H9 (cell line): Measurements from ENCODE around the gene FNDC8. TPM values are rescaled to one million over a fixed set of nuclear protein-coding genes. Genes with fewer than 3 reads are reported as not detected.

Source experiments
- DNase-seq: peaks from one replicate; pipeline ENCODE4 v3.0.0-alpha.2; 2017
- H2AFZ ChIP-seq: one replicate; pipeline ENCODE4 v1.6.1; 2013; ENCODE audit warnings: mild to moderate bottlenecking, low read length, control low read depth, moderate library complexity
- H2AK5ac ChIP-seq: 2 replicates; pipeline ENCODE4 v1.6.1; 2013; ENCODE audit warnings: low read length, control low read depth, mixed read lengths; ENCODE audit not compliant: insufficient read length
- H2BK120ac ChIP-seq: one replicate; pipeline ENCODE4 v1.6.1; 2013; ENCODE audit warnings: low read depth, mild to moderate bottlenecking, low read length, control low read depth, inconsistent platforms; ENCODE audit not compliant: poor library complexity, severe bottlenecking
- H2BK12ac ChIP-seq: 2 replicates; pipeline ENCODE4 v1.6.1; 2013; ENCODE audit warnings: low read length, control low read depth, mixed read lengths, low read depth; ENCODE audit not compliant: insufficient read length
- H2BK15ac ChIP-seq: 2 replicates; pipeline ENCODE4 v1.6.1; 2013; ENCODE audit warnings: low read depth, low read length, control low read depth
- H2BK20ac ChIP-seq: one replicate; pipeline ENCODE4 v1.6.1; 2013; ENCODE audit warnings: low read depth, mild to moderate bottlenecking, low read length, control low read depth, inconsistent platforms; ENCODE audit not compliant: poor library complexity, severe bottlenecking
- H2BK5ac ChIP-seq: 2 replicates; pipeline ENCODE4 v1.6.1; 2013; ENCODE audit warnings: low read length, control low read depth, mixed read lengths; ENCODE audit not compliant: insufficient read length
- H3K14ac ChIP-seq: 2 replicates; pipeline ENCODE4 v1.6.1; 2013; ENCODE audit warnings: low read length, control low read depth; ENCODE audit not compliant: insufficient read depth
- H3K18ac ChIP-seq: 2 replicates; pipeline ENCODE4 v1.6.1; 2013; ENCODE audit warnings: low read depth, mild to moderate bottlenecking, mixed read lengths, low read length, control low read depth; ENCODE audit not compliant: insufficient read length
- H3K23ac ChIP-seq: 2 replicates; pipeline ENCODE4 v1.6.1; 2013; ENCODE audit warnings: low read length, control low read depth, mixed read lengths, low read depth; ENCODE audit not compliant: insufficient read length
- H3K23me2 ChIP-seq: 2 replicates; pipeline ENCODE4 v1.6.1; 2013; ENCODE audit warnings: low read depth, mild to moderate bottlenecking, mixed read lengths, low read length, control low read depth; ENCODE audit not compliant: insufficient read length, poor library complexity, severe bottlenecking
- H3K27ac ChIP-seq: 2 replicates; pipeline ENCODE4 v1.5.1; 2013; ENCODE audit warnings: low read length, control low read depth, mixed read lengths, low read depth; ENCODE audit not compliant: insufficient read length
- H3K27me3 ChIP-seq: 2 replicates; pipeline ENCODE4 v1.6.1; 2013; ENCODE audit warnings: low read length, control low read depth, inconsistent platforms; ENCODE audit not compliant: insufficient read depth
- H3K4ac ChIP-seq: 2 replicates; pipeline ENCODE4 v1.6.1; 2013; ENCODE audit warnings: low read depth, mild to moderate bottlenecking, control low read depth, inconsistent platforms, low read length, moderate library complexity
- H3K4me1 ChIP-seq: 2 replicates; pipeline ENCODE4 v1.6.1; 2013; ENCODE audit warnings: low read length, control low read depth, inconsistent platforms; ENCODE audit not compliant: insufficient read depth
- H3K4me2 ChIP-seq: 2 replicates; pipeline ENCODE4 v1.6.1; 2013; ENCODE audit warnings: low read length, control low read depth, mixed read lengths; ENCODE audit not compliant: insufficient read length, insufficient read depth
- H3K56ac ChIP-seq: 2 replicates; pipeline ENCODE4 v1.6.1; 2013; ENCODE audit warnings: low read depth, mild to moderate bottlenecking, mixed read lengths, low read length, control low read depth; ENCODE audit not compliant: insufficient read length
- H3K79me1 ChIP-seq: 2 replicates; pipeline ENCODE4 v1.6.1; 2013; ENCODE audit warnings: low read depth, mild to moderate bottlenecking, moderate library complexity, low read length, control low read depth, inconsistent platforms; ENCODE audit not compliant: insufficient read depth, poor library complexity, severe bottlenecking
- H3K79me2 ChIP-seq: 2 replicates; pipeline ENCODE4 v1.6.1; 2013; ENCODE audit warnings: low read length, control low read depth, inconsistent platforms; ENCODE audit not compliant: insufficient read depth
- H3K9ac ChIP-seq: 2 replicates; pipeline ENCODE4 v1.6.1; 2013; ENCODE audit warnings: low read length, control low read depth, mixed read lengths; ENCODE audit not compliant: insufficient read length; ENCODE audit errors: extremely low read depth
- H3K9me3 ChIP-seq: one replicate; pipeline ENCODE4 v1.6.1; 2013; ENCODE audit warnings: low read depth, low read length, inconsistent platforms; ENCODE audit not compliant: control insufficient read depth
- H3T11ph ChIP-seq: one replicate; pipeline ENCODE4 v1.6.1; 2013; ENCODE audit warnings: mild to moderate bottlenecking, low read length, control low read depth, inconsistent platforms
- H4K20me1 ChIP-seq: one replicate; pipeline ENCODE4 v1.6.1; 2013; ENCODE audit not compliant: control insufficient read depth, insufficient read length, insufficient read depth
- H4K5ac ChIP-seq: 2 replicates; pipeline ENCODE4 v1.6.1; 2013; ENCODE audit warnings: low read depth, mild to moderate bottlenecking, mixed read lengths, low read length, control low read depth; ENCODE audit not compliant: insufficient read length
- H4K8ac ChIP-seq: replicated peaks from 2 replicates; pipeline ENCODE4 v1.6.1; 2013; ENCODE audit warnings: low read length, control low read depth, mixed read lengths, low read depth; ENCODE audit not compliant: insufficient read length
- H4K91ac ChIP-seq: 2 replicates; pipeline ENCODE4 v1.6.1; 2013; ENCODE audit warnings: low read depth, mild to moderate bottlenecking, moderate library complexity, mixed read lengths, low read length, control low read depth; ENCODE audit not compliant: insufficient read length
- H3K27ac Mint-ChIP-seq, 3 experiments: 2 replicates in 2 of 3; 3 replicates in 1 of 3; pipeline ENCODE4 v1.8.0; 2020 to 2021; ENCODE audit warnings: mixed read lengths in 3 of 3, mild to moderate bottlenecking in 1 of 3, moderate library complexity in 1 of 3
- H3K27me3 Mint-ChIP-seq: 2 replicates; pipeline ENCODE4 v1.8.0; 2021; ENCODE audit warnings: low read depth, mild to moderate bottlenecking, moderate library complexity, mixed read lengths
- H3K36me3 Mint-ChIP-seq, 3 experiments: 2 replicates in 2 of 3; 3 replicates in 1 of 3; pipeline ENCODE4 v1.8.0; 2020 to 2021; ENCODE audit warnings: low read depth in 3 of 3, mixed read lengths in 3 of 3; ENCODE audit not compliant: insufficient read depth in 1 of 3
- H3K4me1 Mint-ChIP-seq, 2 experiments: 2 replicates each; pipeline ENCODE4 v1.8.0; 2020; ENCODE audit warnings: mixed read lengths in 2 of 2
- H3K4me3 Mint-ChIP-seq, 2 experiments: 2 replicates in 1 of 2; 3 replicates in 1 of 2; pipeline ENCODE4 v1.8.0; 2020 to 2021; ENCODE audit warnings: mild to moderate bottlenecking in 2 of 2, mixed read lengths in 2 of 2, moderate library complexity in 1 of 2
- H3K9me3 Mint-ChIP-seq, 2 experiments: 2 replicates in 1 of 2; 3 replicates in 1 of 2; pipeline ENCODE4 v1.8.0; 2020; ENCODE audit warnings: mild to moderate bottlenecking in 2 of 2, mixed read lengths in 2 of 2, moderate library complexity in 1 of 2
- CTCF ChIP-seq: fragments of 200-600 bp; sonication (generic); conservative IDR thresholded peaks from 3 replicates; pipeline ENCODE4 v1.8.0; 2021; ENCODE audit warnings: antibody characterized with exemption, mild to moderate bottlenecking
- WGBS: extraction: QIAGEN DNeasy Blood & Tissue Kit; methylation state at CpG from one replicate; pipeline ENCODE4 v1.1.7; 2013; ENCODE audit warnings: missing lambda C conversion rate, low lambda C conversion rate, mixed read lengths; ENCODE audit not compliant: insufficient read length; ENCODE audit errors: extremely low coverage; 5-methylcytosine and 5-hydroxymethylcytosine counted together
- total RNA-seq: library from RNA; stranded (reverse); gene quantifications from 2 replicates; pipeline ENCODE4 v1.2.1, GENCODE V29; 2021

The FNDC8 gene
- total RNA-seq, 1 experiment from 2014 or later = not detected

- Histone ChIP-seq H3K23ac (no peak overlapping the region), H4K20me1 (no peaks in the 10 kb centered on the region), H3K79me1 (no peaks in the 10 kb centered on the region), H2BK12ac (no peak overlapping the region), H2BK120ac (no peak overlapping the region), H3K18ac (no peak overlapping the region), H2BK15ac (no peak overlapping the region), H3K27ac (no peak overlapping the region), H3K27me3 (no peaks in the 10 kb centered on the region), H3K79me2 (no peaks in the 10 kb centered on the region), H3K56ac (no peak overlapping the region), H3T11ph (no peak overlapping the region), H2BK20ac (no peak overlapping the region), H2AK5ac (no peak overlapping the region), H3K4me2 (no peak overlapping the region), H4K5ac (no peak overlapping the region), H3K23me2 (no peaks in the 10 kb centered on the region), H2BK5ac (no peak overlapping the region), H4K8ac (no peak overlapping the region), H3K9me3 (no peaks in the 10 kb centered on the region), H2AFZ (no peak overlapping the region), H3K4ac (no peak overlapping the region), H3K4me1 (no peaks in the 10 kb centered on the region), H4K91ac (no peak overlapping the region), H3K14ac (no peak overlapping the region), H3K9ac (no peak overlapping the region)
- TF ChIP-seq CTCF = no peak
- no peak for DNase-seq
- peaks cover 3% of the 10 kb centered on the region in 2 experiments; a peak in 2 of 4 replicates for H3K4me1 Mint-ChIP-seq
- no peaks in the 10 kb centered on the region for H3K27me3 Mint-ChIP-seq
- no peaks in the 10 kb centered on the region for H3K36me3 Mint-ChIP-seq
- WGBS = no CpG with 5 or more reads among the region's 1 CpG
- H3K9me3 Mint-ChIP-seq = no peaks in the 10 kb centered on the region
- no peak overlapping the region for H3K4me3 Mint-ChIP-seq
- H3K27ac Mint-ChIP-seq = no peak overlapping the region
These were observed 46.3 kb downstream of the FNDC8 start for GRCh38 chr17:35167666-35168065.
